A549 treated with AZD9567 at 1 μM for 4 hours (cell line): Measurements from ENCODE around the gene ZDHHC14. TPM values are rescaled to one million over a fixed set of nuclear protein-coding genes. Genes with fewer than 3 reads are reported as not detected.

Source experiments
- total RNA-seq: library from RNA; stranded (reverse); fragments of 200-300 nt; extraction: Qiagen RNA extraction; gene quantifications from 5 replicates; pipeline ENCODE4 v1.2.3, GENCODE V29; 2022; ENCODE audit not compliant: insufficient read depth

Gene ZDHHC14
- 3.1 to 4.4 TPM (median 3.4 TPM) in 5 replicates for total RNA-seq

GRCh38 chr6:157380779-157381561 is at the start of gene ZDHHC14:
ZDHHC14 (plus strand) TSS chr6:157381190.

Other genes with a start within 250 kb of the ZDHHC14 start
- 7.0 to 8.2 TPM (median 7.5 TPM) in 5 replicates for gene TMEM242, start 57.7 kb upstream of the ZDHHC14 start, total RNA-seq